HUES6 (cell line): ENCODE measurements around the gene ACSL6.

ENCODE experiments used
- H3K27ac ChIP-seq: 2 replicates; pipeline ENCODE4 v1.7.0; 2013; ENCODE audit warnings: low read depth, mild to moderate bottlenecking, low read length, inconsistent platforms
- H3K27me3 ChIP-seq: 2 replicates; pipeline ENCODE4 v1.6.1; 2013; ENCODE audit warnings: low read length; ENCODE audit not compliant: control insufficient read depth, insufficient read depth
- H3K36me3 ChIP-seq: 2 replicates; pipeline ENCODE4 v1.6.1; 2013; ENCODE audit warnings: low read length; ENCODE audit not compliant: control insufficient read depth, insufficient read depth
- H3K4me1 ChIP-seq: 2 replicates; pipeline ENCODE4 v1.6.1; 2013; ENCODE audit warnings: low read length; ENCODE audit not compliant: control insufficient read depth, insufficient read depth
- H3K4me3 ChIP-seq: 2 replicates; pipeline ENCODE4 v1.5.1; 2013; ENCODE audit warnings: low read depth, low read length
- H3K9ac ChIP-seq: one replicate; pipeline ENCODE4 v1.6.1; 2013; ENCODE audit warnings: mild to moderate bottlenecking, low read length
- H3K9me3 ChIP-seq: 2 replicates; pipeline ENCODE4 v1.6.1; 2013; ENCODE audit warnings: low read depth, low read length; ENCODE audit not compliant: control insufficient read depth, insufficient read depth

The ACSL6 gene

GRCh38 chr5:132003170-132003744, 8.2 kb downstream of the ACSL6 start:
- no peak overlapping the region for H3K4me3 ChIP-seq
- H3K9me3 ChIP-seq = no peaks in the 10 kb centered on the region
- H3K36me3 ChIP-seq = no peaks in the 10 kb centered on the region
- H3K27ac ChIP-seq = no peak overlapping the region
- no peaks in the 10 kb centered on the region for H3K27me3 ChIP-seq
- H3K4me1 ChIP-seq = peaks cover 33% of the 10 kb centered on the region
- H3K9ac ChIP-seq = no peak overlapping the region

- no peak overlapping the region for H3K4me3 ChIP-seq
- no peaks in the 10 kb centered on the region for H3K27me3 ChIP-seq
- no peak overlapping the region for H3K9ac ChIP-seq
- no peaks in the 10 kb centered on the region for H3K36me3 ChIP-seq
- H3K27ac ChIP-seq = no peak overlapping the region
- no peaks in the 10 kb centered on the region for H3K9me3 ChIP-seq
- peaks cover 33% of the 10 kb centered on the region for H3K4me1 ChIP-seq
These were observed 8.7 kb downstream of the ACSL6 start for GRCh38 chr5:132002757-132003156.

GRCh38 chr5:132001647-132002561, 9.6 kb downstream of the ACSL6 start:
- peaks cover 33% of the 10 kb centered on the region for H3K4me1 ChIP-seq
- H3K9ac ChIP-seq = no peak overlapping the region
- H3K4me3 ChIP-seq = no peak overlapping the region
- no peaks in the 10 kb centered on the region for H3K27me3 ChIP-seq
- H3K27ac ChIP-seq = no peak overlapping the region
- no peaks in the 10 kb centered on the region for H3K36me3 ChIP-seq
- H3K9me3 ChIP-seq = no peaks in the 10 kb centered on the region

GRCh38 chr5:132000677-132001453, 10.6 kb downstream of the ACSL6 start:
- H3K36me3 ChIP-seq = no peaks in the 10 kb centered on the region
- no peak overlapping the region for H3K27ac ChIP-seq
- H3K27me3 ChIP-seq = no peaks in the 10 kb centered on the region
- no peaks in the 10 kb centered on the region for H3K9me3 ChIP-seq
- no peak overlapping the region for H3K9ac ChIP-seq
- H3K4me3 ChIP-seq = no peak overlapping the region
- peaks cover 34% of the 10 kb centered on the region for H3K4me1 ChIP-seq

GRCh38 chr5:132000241-132000490, 11.3 kb downstream of the ACSL6 start:
- Histone ChIP-seq H3K27ac (no peak overlapping the region), H3K4me1 (peaks cover 35% of the 10 kb centered on the region), H3K9me3 (no peaks in the 10 kb centered on the region), H3K36me3 (no peaks in the 10 kb centered on the region), H3K27me3 (no peaks in the 10 kb centered on the region), H3K4me3 (no peak overlapping the region), H3K9ac (no peak overlapping the region)

GRCh38 chr5:131999441-132000240, 11.8 kb downstream of the ACSL6 start:
- Histone ChIP-seq H3K9ac (no peak overlapping the region), H3K36me3 (no peaks in the 10 kb centered on the region), H3K4me3 (no peak overlapping the region), H3K27me3 (no peaks in the 10 kb centered on the region), H3K27ac (no peak overlapping the region), H3K9me3 (no peaks in the 10 kb centered on the region), H3K4me1 (peaks cover 38% of the 10 kb centered on the region)

GRCh38 chr5:131999041-131999440, 12.4 kb downstream of the ACSL6 start:
- Histone ChIP-seq H3K4me1 (peaks cover 44% of the 10 kb centered on the region), H3K27ac (no peak overlapping the region), H3K4me3 (no peak overlapping the region), H3K9ac (no peak overlapping the region), H3K27me3 (no peaks in the 10 kb centered on the region), H3K9me3 (no peaks in the 10 kb centered on the region), H3K36me3 (no peaks in the 10 kb centered on the region)

GRCh38 chr5:131998431-131999040, 12.9 kb downstream of the ACSL6 start:
- Histone ChIP-seq H3K27ac (no peak overlapping the region), H3K4me1 (peaks cover 41% of the 10 kb centered on the region)

GRCh38 chr5:131997727-131998117, 13.7 kb downstream of the ACSL6 start:
- no peak overlapping the region for H3K4me3 ChIP-seq
- no peak overlapping the region for H3K9ac ChIP-seq
- H3K27ac ChIP-seq = no peak overlapping the region
- H3K9me3 ChIP-seq = no peaks in the 10 kb centered on the region
- no peaks in the 10 kb centered on the region for H3K27me3 ChIP-seq
- H3K4me1 ChIP-seq = peaks cover 34% of the 10 kb centered on the region
- H3K36me3 ChIP-seq = no peaks in the 10 kb centered on the region

More at GRCh38 chr5:131998431-131999040, 12.9 kb downstream of the ACSL6 start:
- no peaks in the 10 kb centered on the region for H3K9me3 ChIP-seq
- no peak overlapping the region for H3K4me3 ChIP-seq
- H3K27me3 ChIP-seq = no peaks in the 10 kb centered on the region
- H3K36me3 ChIP-seq = no peaks in the 10 kb centered on the region
- H3K9ac ChIP-seq = no peak overlapping the region

GRCh38 chr5:131997026-131997726, 14.3 kb downstream of the ACSL6 start:
- Histone ChIP-seq H3K4me1 (peaks cover 29% of the 10 kb centered on the region), H3K9me3 (no peaks in the 10 kb centered on the region), H3K36me3 (no peaks in the 10 kb centered on the region), H3K27ac (no peak overlapping the region), H3K27me3 (no peaks in the 10 kb centered on the region), H3K4me3 (no peak overlapping the region), H3K9ac (no peak overlapping the region)
